ENCODE measurements around the gene SH3BGRL3. TPM values are rescaled to one million over a fixed set of nuclear protein-coding genes. Genes with fewer than 3 reads are reported as not detected.

SH3BGRL3 gene
- total and polyA plus RNA-seq, 2 of the 13 experiments (the other 11 are each of a cell fraction or from before 2014, with no cell fraction given), result 11.4 to 12.2 TPM

DNA sequence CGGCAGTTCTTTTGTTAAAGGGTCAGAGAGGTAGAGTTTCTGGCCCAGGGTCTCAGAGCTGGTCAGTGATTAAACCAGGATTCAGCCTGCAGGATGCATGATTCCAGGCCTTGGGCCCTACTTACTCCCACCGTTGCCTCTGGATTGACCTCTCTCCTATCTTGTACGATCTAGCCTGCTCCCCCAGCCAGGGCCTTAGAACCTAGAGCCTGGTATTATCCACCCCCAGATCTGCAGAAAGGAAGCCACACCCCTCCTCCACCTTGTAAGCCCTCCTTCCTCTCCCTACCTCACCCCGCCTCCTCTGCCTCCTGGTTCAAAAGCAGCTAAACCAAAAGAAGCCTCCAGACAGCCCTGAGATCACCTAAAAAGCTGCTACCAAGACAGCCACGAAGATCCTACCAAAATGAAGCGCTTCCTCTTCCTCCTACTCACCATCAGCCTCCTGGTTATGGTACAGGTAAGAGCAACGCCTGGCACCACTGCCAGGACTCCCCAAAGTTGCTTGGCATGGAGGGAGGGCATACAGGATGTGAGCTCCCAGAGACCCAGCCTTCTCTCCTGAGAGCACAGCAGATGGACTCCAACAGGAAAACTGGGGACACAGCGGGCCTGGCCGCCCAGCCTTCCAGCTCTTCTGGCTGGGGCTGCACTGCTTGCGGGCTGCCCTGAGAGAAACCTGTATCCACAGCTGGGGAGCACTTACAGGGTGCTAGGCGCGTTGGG, 37.9 kb downstream of the SH3BGRL3 start, which contains the start of gene CD52 (continued):
- TF ChIP-seq, protein P1, sequence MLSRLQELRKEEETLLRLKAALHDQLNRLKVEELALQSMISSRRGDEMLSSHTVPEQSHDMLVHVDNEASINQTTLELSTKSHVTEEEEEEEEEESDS (CRISPR knock-in tag; IDR thresholded peaks at IDR 0.05; ENCODE audit: borderline replicate concordance), result no peak
- no peak for TF ChIP-seq LCORL (IDR thresholded peaks at IDR 0.05)
- TF ChIP-seq LCORL (CRISPR knock-in tag; IDR thresholded peaks at IDR 0.05), result no peak
- TF ChIP-seq SMYD3 (CRISPR knock-in tag; IDR thresholded peaks at IDR 0.05), result no peak
- no peak for TF ChIP-seq ZNF264 (CRISPR knock-in tag; IDR thresholded peaks at IDR 0.05)
- TF ChIP-seq ZNF672 (CRISPR knock-in tag; IDR thresholded peaks at IDR 0.05), result no peak
- no peak for TF ChIP-seq GTF2F1 (IDR thresholded peaks at IDR 0.05; ENCODE audit: low read length)

DNA sequence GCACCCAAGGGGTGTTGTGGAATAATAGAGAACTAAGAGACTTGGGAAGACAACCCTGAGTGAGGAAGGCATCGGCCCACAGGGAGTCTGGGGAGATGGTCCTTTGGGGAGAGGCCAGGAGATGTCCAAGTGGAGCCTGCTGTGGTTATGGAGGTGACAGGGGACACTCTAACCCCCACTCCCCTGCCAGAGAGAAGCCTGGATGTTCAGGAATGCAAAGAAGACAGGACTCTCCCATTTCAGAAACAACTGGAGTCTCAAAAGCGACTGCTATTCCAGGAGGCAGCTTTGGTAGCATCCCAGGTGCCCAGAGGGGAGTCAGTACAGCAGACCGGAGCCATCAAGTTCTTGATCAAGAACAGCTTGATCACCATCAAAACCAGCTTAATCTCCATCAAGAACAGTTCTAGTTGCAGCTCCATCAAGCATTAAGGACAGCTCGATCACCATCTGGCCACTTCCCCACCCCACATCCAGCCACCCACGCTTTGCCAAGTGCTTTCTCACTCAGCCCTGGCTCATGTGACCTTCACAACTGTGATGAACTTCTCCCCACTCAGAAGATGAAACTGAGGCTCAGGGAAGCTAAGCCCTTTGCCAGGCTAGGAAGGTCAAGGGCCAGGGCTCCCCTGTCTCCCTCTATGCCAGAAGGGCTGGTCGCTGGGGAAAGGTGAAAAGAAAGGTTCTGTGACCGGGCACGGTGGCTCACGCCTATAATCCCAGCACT, 38.6 kb downstream of the SH3BGRL3 start:
- ATAC-seq, result no peak
- H3K27me3 ChIP-seq (ENCODE audit: control insufficient read depth in 1 of 2, insufficient read depth in 2 of 2, low read length in 2 of 2), result no peaks in the 10 kb centered on the region
- BruUV-seq (replicated peaks), result no TSS peak
- ChIA-PET CTCF (ENCODE audit: low intra/inter-chr PET ratio, low total read pairs) (no interaction called here), POLR2A (no interaction called here)
- H3K79me2 ChIP-seq (ENCODE audit: insufficient read depth, low read length), result no peaks in the 10 kb centered on the region
- TF ChIP-seq, protein P2, sequence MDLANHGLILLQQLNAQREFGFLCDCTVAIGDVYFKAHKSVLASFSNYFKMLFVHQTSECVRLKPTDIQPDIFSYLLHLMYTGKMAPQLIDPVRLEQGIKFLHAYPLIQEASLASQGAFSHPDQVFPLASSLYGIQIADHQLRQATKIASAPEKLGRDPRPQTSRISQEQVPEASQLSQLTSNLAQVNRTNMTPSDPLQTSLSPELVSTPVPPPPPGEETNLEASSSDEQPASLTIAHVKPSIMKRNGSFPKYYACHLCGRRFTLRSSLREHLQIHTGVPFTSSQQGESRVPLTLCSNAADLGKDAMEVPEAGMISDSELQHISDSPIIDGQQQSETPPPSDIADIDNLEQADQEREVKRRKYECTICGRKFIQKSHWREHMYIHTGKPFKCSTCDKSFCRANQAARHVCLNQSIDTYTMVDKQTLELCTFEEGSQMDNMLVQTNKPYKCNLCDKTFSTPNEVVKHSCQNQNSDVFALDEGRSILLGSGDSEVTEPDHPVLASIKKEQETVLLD (CRISPR knock-in tag; IDR thresholded peaks at IDR 0.05; ENCODE audit: low read depth), result no peak
- TF ChIP-seq ZNF451 (CRISPR knock-in tag; IDR thresholded peaks at IDR 0.05), result no peak
- TF ChIP-seq ZNF235 (CRISPR knock-in tag; IDR thresholded peaks at IDR 0.05; ENCODE audit: borderline replicate concordance), result no peak
- no peak for TF ChIP-seq ZFP36L1 (CRISPR knock-in tag; IDR thresholded peaks at IDR 0.05)
- TF ChIP-seq ZNF790 (CRISPR knock-in tag; IDR thresholded peaks at IDR 0.05; ENCODE audit: borderline replicate concordance), result no peak
- TF ChIP-seq, protein P3, sequence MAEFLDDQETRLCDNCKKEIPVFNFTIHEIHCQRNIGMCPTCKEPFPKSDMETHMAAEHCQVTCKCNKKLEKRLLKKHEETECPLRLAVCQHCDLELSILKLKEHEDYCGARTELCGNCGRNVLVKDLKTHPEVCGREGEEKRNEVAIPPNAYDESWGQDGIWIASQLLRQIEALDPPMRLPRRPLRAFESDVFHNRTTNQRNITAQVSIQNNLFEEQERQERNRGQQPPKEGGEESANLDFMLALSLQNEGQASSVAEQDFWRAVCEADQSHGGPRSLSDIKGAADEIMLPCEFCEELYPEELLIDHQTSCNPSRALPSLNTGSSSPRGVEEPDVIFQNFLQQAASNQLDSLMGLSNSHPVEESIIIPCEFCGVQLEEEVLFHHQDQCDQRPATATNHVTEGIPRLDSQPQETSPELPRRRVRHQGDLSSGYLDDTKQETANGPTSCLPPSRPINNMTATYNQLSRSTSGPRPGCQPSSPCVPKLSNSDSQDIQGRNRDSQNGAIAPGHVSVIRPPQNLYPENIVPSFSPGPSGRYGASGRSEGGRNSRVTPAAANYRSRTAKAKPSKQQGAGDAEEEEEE (CRISPR knock-in tag; IDR thresholded peaks at IDR 0.05; ENCODE audit: borderline replicate concordance), result no peak
- TF ChIP-seq ZMAT3 (CRISPR knock-in tag; conservative IDR thresholded peaks at IDR 0.05), result no peak
- no peak for TF ChIP-seq ARNTL (CRISPR knock-in tag; IDR thresholded peaks at IDR 0.05)
- TF ChIP-seq FOSL1 (CRISPR knock-in tag; IDR thresholded peaks at IDR 0.05; ENCODE audit: borderline replicate concordance), result no peak
- no peak for TF ChIP-seq DNMT1 (CRISPR knock-in tag; IDR thresholded peaks at IDR 0.05)
- no peak for TF ChIP-seq NCOR1 (IDR thresholded peaks at IDR 0.05; ENCODE audit: borderline replicate concordance, low read length)
- TF ChIP-seq, protein P4, sequence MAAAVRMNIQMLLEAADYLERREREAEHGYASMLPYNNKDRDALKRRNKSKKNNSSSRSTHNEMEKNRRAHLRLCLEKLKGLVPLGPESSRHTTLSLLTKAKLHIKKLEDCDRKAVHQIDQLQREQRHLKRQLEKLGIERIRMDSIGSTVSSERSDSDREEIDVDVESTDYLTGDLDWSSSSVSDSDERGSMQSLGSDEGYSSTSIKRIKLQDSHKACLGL (CRISPR knock-in tag; IDR thresholded peaks at IDR 0.05), result no peak
- no peak overlapping the region for H3K27ac ChIP-seq (ENCODE audit: extremely low read length, insufficient read depth, low read length)
- H3K9me3 ChIP-seq (ENCODE audit: low read length), result no peaks in the 10 kb centered on the region
- no peaks in the 10 kb centered on the region for H3K36me3 ChIP-seq (replicated peaks in 1 of 2; ENCODE audit: control insufficient read depth in 1 of 2, insufficient read depth in 2 of 2, low read length in 2 of 2)
- no peak for DNase-seq (ENCODE audit: low spot score)
- WGBS (ENCODE audit: low lambda C conversion rate), result 73% methylated on average over 8 of the region's 9 CpGs
- in situ Hi-C loops (cut with HindIII; ENCODE audit: extremely low pct_ligation_motif_present, low pct_unique_long_range_greater_than_20kb) (no loop called here), intact Hi-C loops (cut with micrococcal nuclease; ENCODE audit: unreplicated experiment) (no loop called here)
- H3K4me2 ChIP-seq (ENCODE audit: low read depth, low read length), result no peak overlapping the region
- H3K4me3 ChIP-seq (replicated peaks in 1 of 3; ENCODE audit: insufficient read depth in 1 of 3, low read depth in 2 of 3, low read length in 3 of 3), result no peak overlapping the region
- no peaks in the 10 kb centered on the region for H4K20me1 ChIP-seq (ENCODE audit: insufficient read depth, low read length)
- H3K9ac ChIP-seq (ENCODE audit: insufficient read depth, low read depth, low read length), result no peak overlapping the region
- no peak for FAIRE-seq
- peaks cover 15% of the 10 kb centered on the region; the same call in 1 of the 2 replicates for H3K4me1 ChIP-seq (ENCODE audit: insufficient read depth, low read length)
- no peak overlapping the region for H2AFZ ChIP-seq (ENCODE audit: low read length)
